H1 (cell line): Measurements from ENCODE around the gene TEKT4. TPM values are rescaled to one million over a fixed set of nuclear protein-coding genes. Genes with fewer than 3 reads are reported as not detected.
A peak's percentile ranks its signal among the peaks of the same experiment; 100 is the strongest.

Source experiments
- CTCF ChIA-PET: fragments of 300-600 bp; sonication (Branson Sonifier 250); formaldehyde crosslinking; loops from one replicate; lab custom pipeline; 2021; ENCODE audit not compliant: partially characterized antibody; lab: Charles Lee
- POLR2A ChIA-PET: fragments of 300-600 bp; sonication (Branson Sonifier 250); formaldehyde crosslinking; loops from one replicate; lab custom pipeline; 2021; ENCODE audit warnings: inconsistent platforms; ENCODE audit not compliant: partially characterized antibody; lab: Charles Lee
- DNase-seq, 2 experiments: peaks; one replicate each; pipeline versions ENCODE4 v3.0.0 to v3.0.0-alpha.2; 2010 to 2022; ENCODE audit warnings: low spot score in 2 of 2, low read depth in 1 of 2, mixed read lengths in 1 of 2
- FAIRE-seq: peaks from 2 replicates; lab custom pipeline; 2011; peaks lifted over from hg19 to GRCh38; lab: Jason Lieb, UNC
- H2AFZ ChIP-seq: 2 replicates; pipeline ENCODE4 v1.8.1; 2012; ENCODE audit warnings: low read length, inconsistent platforms
- H2AK5ac ChIP-seq: 2 replicates; pipeline ENCODE4 v1.6.1; 2013; ENCODE audit warnings: low read depth, low read length
- H2BK120ac ChIP-seq: replicated peaks from 2 replicates; pipeline ENCODE3; 2013; ENCODE audit warnings: low read depth, low read length, inconsistent platforms
- H2BK12ac ChIP-seq: 2 replicates; pipeline ENCODE4 v1.6.1; 2013; ENCODE audit warnings: low read depth, low read length
- H2BK15ac ChIP-seq: 2 replicates; pipeline ENCODE4 v1.6.1; 2013; ENCODE audit warnings: low read length
- H2BK20ac ChIP-seq: 2 replicates; pipeline ENCODE4 v1.6.1; 2013; ENCODE audit warnings: low read length
- H2BK5ac ChIP-seq: 2 replicates; pipeline ENCODE4 v1.6.1; 2013; ENCODE audit warnings: low read depth, low read length
- H3K14ac ChIP-seq: 2 replicates; pipeline ENCODE4 v1.6.1; 2013; ENCODE audit warnings: inconsistent platforms; ENCODE audit not compliant: insufficient read length
- H3K18ac ChIP-seq: 2 replicates; pipeline ENCODE4 v1.6.1; 2013; ENCODE audit warnings: low read length; ENCODE audit errors: extremely low read depth
- H3K23ac ChIP-seq: 2 replicates; pipeline ENCODE4 v1.6.1; 2013; ENCODE audit warnings: inconsistent platforms; ENCODE audit not compliant: insufficient read length
- H3K23me2 ChIP-seq: 2 replicates; pipeline ENCODE4 v1.6.1; 2013; ENCODE audit warnings: low read depth, low read length
- H3K27ac ChIP-seq: 2 replicates; pipeline ENCODE4 v1.6.1; 2011; ENCODE audit warnings: low read depth, low read length, inconsistent platforms
- H3K27me3 ChIP-seq, 4 experiments: replicated peaks in 1 of 4; 1 replicate in 1 of 4; 2 replicates in 3 of 4; pipeline versions ENCODE4 v1.6.1 to v1.8.1; 2011 to 2013; ENCODE audit warnings: low read length in 3 of 4, mild to moderate bottlenecking in 3 of 4, inconsistent platforms in 2 of 4, mixed read lengths in 2 of 4, moderate library complexity in 1 of 4; ENCODE audit not compliant: control insufficient read depth in 3 of 4, insufficient read depth in 3 of 4; ENCODE audit errors: extremely low read depth in 1 of 4
- H3K36me3 ChIP-seq, 4 experiments: 2 replicates each; pipeline versions ENCODE4 v1.6.1 to v1.8.1; 2011 to 2013; ENCODE audit warnings: mild to moderate bottlenecking in 4 of 4, low read length in 3 of 4, moderate library complexity in 2 of 4, control low read depth in 1 of 4, inconsistent platforms in 1 of 4; ENCODE audit not compliant: insufficient read depth in 4 of 4, control insufficient read depth in 2 of 4
- H3K4ac ChIP-seq: replicated peaks from 2 replicates; pipeline ENCODE3; 2013; ENCODE audit warnings: low read length, low read depth, mixed read lengths, inconsistent platforms; ENCODE audit not compliant: insufficient read length
- H3K4me1 ChIP-seq, 4 experiments: replicated peaks in 1 of 4; 1 replicate in 1 of 4; 2 replicates in 3 of 4; pipeline versions ENCODE4 v1.6.1 to v1.8.1; 2011 to 2013; ENCODE audit warnings: low read length in 3 of 4, inconsistent platforms in 2 of 4, mixed read lengths in 1 of 4; ENCODE audit not compliant: insufficient read depth in 4 of 4, control insufficient read depth in 3 of 4
- H3K4me2 ChIP-seq, 2 experiments: 2 replicates each; pipeline versions ENCODE4 v1.6.1 to v1.8.1; 2011 to 2013; ENCODE audit warnings: low read depth in 2 of 2, low read length in 2 of 2, control low read depth in 1 of 2, inconsistent platforms in 1 of 2, mild to moderate bottlenecking in 1 of 2; ENCODE audit not compliant: insufficient read depth in 1 of 2
- H3K4me3 ChIP-seq, 4 experiments: fragments of 200-600, 300-600 bp in 1 of 4; sonication (generic), shearing (Covaris generic), sonication (Bioruptor Twin) in 1 of 4; 2 replicates each; pipeline versions ENCODE4 v1.5.1 to v1.8.1; 2011 to 2016; ENCODE audit warnings: low read length in 4 of 4, low read depth in 3 of 4, control low read depth in 2 of 4, inconsistent platforms in 2 of 4, mild to moderate bottlenecking in 2 of 4, mixed read lengths in 1 of 4, moderate library complexity in 1 of 4; ENCODE audit not compliant: insufficient read depth in 2 of 4; ENCODE audit errors: extremely low read depth in 1 of 4
- H3K56ac ChIP-seq: replicated peaks from 2 replicates; pipeline ENCODE3; 2013; ENCODE audit warnings: low read depth, mild to moderate bottlenecking, mixed read lengths, low read length, inconsistent platforms; ENCODE audit not compliant: insufficient read length
- H3K79me1 ChIP-seq: 2 replicates; pipeline ENCODE4 v1.6.1; 2013; ENCODE audit warnings: low read depth, low read length, control low read depth
- H3K79me2 ChIP-seq, 2 experiments: 2 replicates each; pipeline versions ENCODE4 v1.6.1 to v1.8.1; 2012 to 2013; ENCODE audit warnings: low read length in 2 of 2, mild to moderate bottlenecking in 2 of 2, inconsistent platforms in 1 of 2; ENCODE audit not compliant: insufficient read depth in 2 of 2, control insufficient read depth in 1 of 2
- H3K9ac ChIP-seq, 4 experiments: replicated peaks in 1 of 4; 1 replicate in 1 of 4; 2 replicates in 3 of 4; pipeline versions ENCODE4 v1.6.1 to v1.8.1; 2011 to 2013; ENCODE audit warnings: low read depth in 3 of 4, low read length in 3 of 4, control low read depth in 2 of 4, mild to moderate bottlenecking in 2 of 4, moderate library complexity in 2 of 4, inconsistent platforms in 1 of 4; ENCODE audit errors: extremely low read depth in 1 of 4
- H3K9me3 ChIP-seq, 2 experiments: 2 replicates each; pipeline versions ENCODE4 v1.6.1 to v1.8.1; 2012 to 2013; ENCODE audit warnings: mild to moderate bottlenecking in 2 of 2, moderate library complexity in 2 of 2, control low read depth in 1 of 2, inconsistent platforms in 1 of 2, low read depth in 1 of 2, low read length in 1 of 2, mixed read lengths in 1 of 2; ENCODE audit not compliant: insufficient read depth in 2 of 2
- H4K20me1 ChIP-seq, 2 experiments: replicated peaks in 1 of 2; 2 replicates each; pipeline versions ENCODE3 to v1.8.1; 2011 to 2013; ENCODE audit warnings: inconsistent platforms in 2 of 2, low read length in 2 of 2, mild to moderate bottlenecking in 1 of 2; ENCODE audit not compliant: insufficient read depth in 2 of 2, control insufficient read depth in 1 of 2
- H4K5ac ChIP-seq: 2 replicates; pipeline ENCODE4 v1.6.1; 2013; ENCODE audit warnings: low read length, low read depth, mixed read lengths, inconsistent platforms; ENCODE audit not compliant: insufficient read length
- H4K8ac ChIP-seq: 2 replicates; pipeline ENCODE4 v1.8.0; 2013; ENCODE audit warnings: mild to moderate bottlenecking, moderate library complexity, low read length, inconsistent platforms; ENCODE audit not compliant: insufficient read depth; ENCODE audit errors: extremely low read depth
- H4K91ac ChIP-seq: replicated peaks from 2 replicates; pipeline ENCODE3; 2013; ENCODE audit warnings: low read length, mixed read lengths, inconsistent platforms; ENCODE audit not compliant: insufficient read length
- CTCF ChIP-seq, 3 experiments: IDR thresholded peaks; 1 replicate in 2 of 3; 2 replicates in 1 of 3; pipeline versions ENCODE4 v1.5.1 to v1.6.1; 2011; ENCODE audit warnings: low read length in 3 of 3, mild to moderate bottlenecking in 3 of 3, inconsistent platforms in 2 of 3, low read depth in 1 of 3, moderate library complexity in 1 of 3; ENCODE audit not compliant: insufficient read depth in 1 of 3; ENCODE audit errors: control extremely low read depth in 1 of 3
- KDM5A ChIP-seq: fragments of 200-600 bp; IDR thresholded peaks from 2 replicates; pipeline ENCODE4 v1.7.1; 2012; ENCODE audit warnings: mild to moderate bottlenecking, low read length, inconsistent platforms, mixed read lengths
- RAD21 ChIP-seq, 2 experiments: IDR thresholded peaks in 1 of 2; conservative IDR thresholded peaks in 1 of 2; 2 replicates each; pipeline ENCODE4 v1.6.1; 2011; ENCODE audit warnings: low read depth in 2 of 2, low read length in 2 of 2, improper control_type of control experiment in 1 of 2, inconsistent platforms in 1 of 2, mild to moderate bottlenecking in 1 of 2, moderate library complexity in 1 of 2
- RNF2 ChIP-seq: fragments of 200-900, 300-1000 bp; sonication (generic); IDR thresholded peaks from 2 replicates; pipeline ENCODE4 v1.7.1; 2016; ENCODE audit warnings: borderline replicate concordance, low read depth, mild to moderate bottlenecking, antibody characterized with exemption, low read length; ENCODE audit not compliant: poor library complexity, severe bottlenecking; ENCODE audit errors: missing control alignments
- TAF1 ChIP-seq: IDR thresholded peaks from 2 replicates; pipeline ENCODE4 v1.6.1; 2011; ENCODE audit warnings: mild to moderate bottlenecking, low read depth, low read length
- TAF7 ChIP-seq: optimal IDR thresholded peaks from 2 replicates; pipeline ENCODE3; 2011; ENCODE audit warnings: low read depth, mild to moderate bottlenecking, inconsistent platforms, low read length, moderate library complexity, borderline replicate concordance
- WGBS, 2 experiments: shearing (Covaris generic) in 1 of 2; methylation state at CpG; one replicate each; pipeline versions ENCODE4 v1.1.6 to v1.1.7; 2013 to 2015; ENCODE audit warnings: low lambda C conversion rate in 2 of 2, mixed read lengths in 2 of 2, inconsistent platforms in 1 of 2, low coverage in 1 of 2, missing lambda C conversion rate in 1 of 2; ENCODE audit not compliant: insufficient replicate concordance in 2 of 2, insufficient coverage in 1 of 2, insufficient read length in 1 of 2; ENCODE audit errors: extremely low coverage in 1 of 2, missing lambda C conversion rate in 1 of 2; 5-methylcytosine and 5-hydroxymethylcytosine counted together
- polyA plus RNA-seq, 7 experiments: library from polyadenylated mRNA; depleted of rRNA in 3 of 7; stranded (reverse) in 5 of 7; unstranded in 2 of 7; fragments of >200 nt in 5 of 7; fragments of 200-250 nt in 2 of 7; gene quantifications; 1 replicate in 5 of 7; 2 replicates in 1 of 7; 4 replicates in 1 of 7; pipeline versions ENCODE4 v1.2.1 to v1.2.3, GENCODE V29; 2011 to 2013; ENCODE audit warnings: missing spikeins in 2 of 7, mixed read lengths in 2 of 7
- total RNA-seq: library from RNA; stranded (reverse); fragmentation: NEBNext Ultra II Directional; extraction: Animal tissue kit (Norgen Biotek cat#: 25700); gene quantifications from 2 replicates; pipeline ENCODE4 v1.2.1, GENCODE V29; 2021

TEKT4 gene
- total and polyA plus RNA-seq, 2 of the 8 experiments (the other 6 are each of a cell fraction or from before 2014, with no cell fraction given) = not detected

DNA sequence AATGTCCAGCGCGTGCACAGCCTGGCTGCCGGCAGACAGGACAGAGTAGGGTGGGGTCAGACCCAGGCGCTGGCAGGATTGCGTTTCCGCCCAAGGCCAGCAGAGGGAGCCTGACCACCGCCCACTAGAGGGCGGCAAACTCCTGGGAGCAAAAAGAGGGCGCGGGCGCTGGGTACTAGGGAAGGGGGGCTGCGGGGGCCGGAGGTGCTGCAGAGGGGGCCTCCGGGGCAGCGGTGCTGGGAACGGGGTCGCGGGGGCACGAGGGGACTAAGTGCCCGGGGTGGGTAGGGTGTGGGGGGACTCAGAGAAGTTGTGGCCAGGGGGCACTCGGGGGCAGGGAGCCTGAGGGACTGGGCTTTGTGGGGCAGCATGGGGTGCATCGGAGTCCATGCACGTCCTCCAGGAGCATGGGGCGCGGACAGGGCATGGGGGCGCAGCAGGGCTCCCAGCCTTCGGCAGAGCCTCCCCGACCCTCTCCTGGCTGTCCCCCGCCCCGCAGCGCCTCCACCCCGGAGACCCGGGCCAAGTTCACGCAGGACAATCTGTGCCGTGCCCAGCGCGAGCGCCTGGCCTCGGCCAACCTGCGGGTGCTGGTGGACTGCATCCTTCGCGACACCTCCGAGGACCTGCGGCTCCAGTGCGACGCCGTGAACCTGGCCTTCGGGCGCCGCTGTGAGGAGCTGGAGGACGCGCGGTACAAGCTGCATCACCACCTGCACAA lies 3.2 kb downstream of the TEKT4 start:
- Histone ChIP-seq H3K4me1 (no peaks in the 10 kb centered on the region; a peak in 1 of 7 replicates), H2BK12ac (no peak overlapping the region), H4K5ac (no peak overlapping the region), H2BK120ac (no peak overlapping the region), H2BK5ac (no peak overlapping the region), H2AK5ac (no peak overlapping the region), H3K23ac (no peak overlapping the region), H3K79me1 (no peaks in the 10 kb centered on the region), H2AFZ (no peak overlapping the region), H3K36me3 (no peaks in the 10 kb centered on the region), H3K23me2 (no peaks in the 10 kb centered on the region), H4K8ac (no peak overlapping the region; the same call in 1 of the 2 replicates), H3K56ac (no peak overlapping the region), H3K9ac (no peak overlapping the region), H3K9me3 (peaks cover 67 to 100% of the 10 kb centered on the region in 2 experiments; a peak in 3 of 4 replicates), H3K14ac (no peak overlapping the region), H3K4ac (no peak overlapping the region), H3K4me3 (no peak overlapping the region), H4K20me1 (no peaks in the 10 kb centered on the region), H2BK15ac (no peak overlapping the region), H2BK20ac (no peak overlapping the region), H3K4me2 (no peak overlapping the region), H3K18ac (no peak overlapping the region), H3K27ac (no peak overlapping the region), H3K79me2 (no peaks in the 10 kb centered on the region), H3K27me3 (peaks cover 0 to 4% (median 0%) of the 10 kb centered on the region in 4 experiments; a peak in 1 of 7 replicates), H4K91ac (no peak overlapping the region)
- ChIA-PET POLR2A (no interaction called here), CTCF (no interaction called here)
- DNase-seq = peak in 1 of 2 experiments; percentile 98
- no peak for FAIRE-seq
- TF ChIP-seq TAF7 = no peak
- peak; percentile 68 to 99 (median 83) for TF ChIP-seq CTCF (IDR thresholded peaks at IDR 0.05; ENCODE audit: control extremely low read depth in 1 of 3, insufficient read depth in 1 of 3, low read depth in 1 of 3, low read length in 3 of 3)
- TF ChIP-seq RNF2 = no peak
- TF ChIP-seq KDM5A = no peak
- no peak for TF ChIP-seq TAF1
- TF ChIP-seq RAD21 (IDR thresholded peaks at IDR 0.05 in 1 of 2, conservative IDR thresholded peaks at IDR 0.05 in 1 of 2; ENCODE audit: low read depth in 2 of 2, low read length in 2 of 2) = peak; percentile 49 to 64; a peak in 3 of 4 replicates
- WGBS, 2 experiments = 81% methylated on average over 16 of the region's 53 CpGs; no CpG with 5 or more reads in 1 of the 2 experiments
